Loucy (cell line): ENCODE measurements around the gene PCNX4.

Source experiments
- H2AFZ ChIP-seq: fragments of 200-600 bp; sonication (generic); 2 replicates; pipeline ENCODE4 v1.6.0; 2016; ENCODE audit warnings: antibody characterized with exemption, mild to moderate bottlenecking, low read length, moderate library complexity
- H3F3A ChIP-seq: fragments of 200-600 bp; 2 replicates; pipeline ENCODE4 v1.6.0; 2016; ENCODE audit warnings: antibody characterized with exemption, low read depth, mild to moderate bottlenecking
- H3K27me3 ChIP-seq: fragments of 200-600 bp; sonication (generic); 2 replicates; pipeline ENCODE4 v1.6.1; 2014; ENCODE audit warnings: low read length, mild to moderate bottlenecking; ENCODE audit not compliant: insufficient read depth, poor library complexity, severe bottlenecking
- H3K36me3 ChIP-seq: fragments of 200-600 bp; sonication (generic); 2 replicates; pipeline ENCODE4 v1.6.1; 2016; ENCODE audit warnings: low read length; ENCODE audit not compliant: insufficient read depth
- H3K4me1 ChIP-seq: fragments of 200-600 bp; sonication (generic); 2 replicates; pipeline ENCODE4 v1.5.1; 2014; ENCODE audit warnings: low read length, mild to moderate bottlenecking; ENCODE audit not compliant: insufficient read depth, poor library complexity, severe bottlenecking
- H3K4me2 ChIP-seq: fragments of 200-600 bp; sonication (generic); 2 replicates; pipeline ENCODE4 v1.6.0; 2014; ENCODE audit warnings: antibody characterized with exemption, low read length, low read depth, mild to moderate bottlenecking; ENCODE audit not compliant: poor library complexity, severe bottlenecking
- H3K4me3 ChIP-seq: fragments of 200-600 bp; sonication (generic); 2 replicates; pipeline ENCODE4 v1.5.1; 2014; ENCODE audit warnings: low read length, mild to moderate bottlenecking, mixed read lengths; ENCODE audit not compliant: poor library complexity, severe bottlenecking
- H3K79me2 ChIP-seq: fragments of 200-600 bp; sonication (generic); 2 replicates; pipeline ENCODE4 v1.6.1; 2014; ENCODE audit warnings: low read length; ENCODE audit not compliant: insufficient read depth
- H3K9ac ChIP-seq: fragments of 200-600 bp; sonication (generic); 2 replicates; pipeline ENCODE4 v1.6.0; 2014; ENCODE audit warnings: mild to moderate bottlenecking, low read depth, low read length, moderate library complexity; ENCODE audit not compliant: poor library complexity, severe bottlenecking
- H3K9me2 ChIP-seq: fragments of 200-600 bp; sonication (generic); replicated peaks from 2 replicates; pipeline ENCODE4 v1.6.1; 2016; ENCODE audit warnings: low read depth, low read length, mixed read lengths
- H3K9me3 ChIP-seq: fragments of 200-600 bp; sonication (generic); 2 replicates; pipeline ENCODE4 v1.6.1; 2014; ENCODE audit warnings: mild to moderate bottlenecking, antibody characterized with exemption, low read length, low read depth; ENCODE audit not compliant: insufficient read depth
- H4K20me1 ChIP-seq: fragments of 200-600 bp; sonication (generic); 2 replicates; pipeline ENCODE4 v1.6.0; 2014; ENCODE audit warnings: antibody characterized with exemption, low read length, mild to moderate bottlenecking; ENCODE audit not compliant: insufficient read depth, poor library complexity, severe bottlenecking
- CTCF ChIP-seq: fragments of 200-600 bp; sonication (generic); conservative IDR thresholded peaks from 2 replicates; pipeline ENCODE4 v1.5.1; 2014; ENCODE audit warnings: mild to moderate bottlenecking, antibody characterized with exemption, low read length
- EZH2phosphoT487 ChIP-seq: fragments of 200-600 bp; IDR thresholded peaks from 2 replicates; pipeline ENCODE4 v1.6.1; 2018; ENCODE audit warnings: antibody characterized with exemption, mild to moderate bottlenecking, moderate library complexity, borderline replicate concordance

PCNX4 gene

GRCh38 chr14:60214003-60214402, 122.3 kb downstream of the PCNX4 start:
- H3F3A ChIP-seq = no peaks in the 10 kb centered on the region
- peaks cover 5% of the 10 kb centered on the region for H3K4me1 ChIP-seq
- H3K79me2 ChIP-seq = no peaks in the 10 kb centered on the region
- H3K9ac ChIP-seq = no peak overlapping the region
- H4K20me1 ChIP-seq = no peaks in the 10 kb centered on the region
- no peaks in the 10 kb centered on the region for H3K27me3 ChIP-seq
- no peaks in the 10 kb centered on the region for H3K9me3 ChIP-seq
- H2AFZ ChIP-seq = no peak overlapping the region
- H3K36me3 ChIP-seq = no peaks in the 10 kb centered on the region
- no peak overlapping the region for H3K4me3 ChIP-seq
- TF ChIP-seq CTCF (no peak), EZH2phosphoT487 (no peak)
- no peaks in the 10 kb centered on the region for H3K9me2 ChIP-seq
- no peak overlapping the region for H3K4me2 ChIP-seq

GRCh38 chr14:60214415-60215126, 122.8 kb downstream of the PCNX4 start:
- Histone ChIP-seq H3K4me1 (peaks cover 6% of the 10 kb centered on the region), H3K79me2 (no peaks in the 10 kb centered on the region), H3F3A (no peaks in the 10 kb centered on the region), H3K27me3 (no peaks in the 10 kb centered on the region), H3K9ac (no peak overlapping the region), H3K9me3 (no peaks in the 10 kb centered on the region), H3K4me2 (no peak overlapping the region), H3K36me3 (no peaks in the 10 kb centered on the region), H3K9me2 (no peaks in the 10 kb centered on the region), H3K4me3 (no peak overlapping the region), H2AFZ (no peak overlapping the region), H4K20me1 (no peaks in the 10 kb centered on the region)
- TF ChIP-seq CTCF = no peak
- TF ChIP-seq EZH2phosphoT487 = no peak

GRCh38 chr14:60215127-60215444, 123.4 kb downstream of the PCNX4 start:
- peaks cover 6% of the 10 kb centered on the region for H3K4me1 ChIP-seq
- H3F3A ChIP-seq = no peaks in the 10 kb centered on the region
- no peaks in the 10 kb centered on the region for H3K27me3 ChIP-seq
- H3K4me3 ChIP-seq = no peak overlapping the region
- TF ChIP-seq CTCF = no peak
- TF ChIP-seq EZH2phosphoT487 = no peak
- H3K79me2 ChIP-seq = no peaks in the 10 kb centered on the region
- H3K9ac ChIP-seq = no peak overlapping the region
- no peaks in the 10 kb centered on the region for H3K9me3 ChIP-seq
- no peaks in the 10 kb centered on the region for H3K9me2 ChIP-seq
- H3K36me3 ChIP-seq = no peaks in the 10 kb centered on the region
- H2AFZ ChIP-seq = no peak overlapping the region
- no peak overlapping the region for H3K4me2 ChIP-seq
- H4K20me1 ChIP-seq = no peaks in the 10 kb centered on the region
